Measurements from ENCODE around the gene AK8. TPM values are rescaled to one million over a fixed set of nuclear protein-coding genes. Genes with fewer than 3 reads are reported as not detected.

The AK8 gene
- total and polyA plus RNA-seq, 9 of the 15 experiments (the other 6 are each of a cell fraction or from before 2014, with no cell fraction given), result 0.06 to 0.37 TPM; not detected in 7

- TF ChIP-seq FOXJ2 (tag; IDR thresholded peaks at IDR 0.05) (no peak), ATF6 (CRISPR knock-in tag; IDR thresholded peaks at IDR 0.05) (no peak), ATF4 (CRISPR knock-in tag; IDR thresholded peaks at IDR 0.05) (0 out of 2 replicates have a peak, but pooled peaks have one; percentile 8), ZNF589 (CRISPR knock-in tag; IDR thresholded peaks at IDR 0.05; ENCODE audit: low read depth) (peak; percentile 80), NR0B1 (IDR thresholded peaks at IDR 0.05; ENCODE audit: partially characterized antibody) (no peak), ZNF584 (CRISPR knock-in tag; IDR thresholded peaks at IDR 0.05; ENCODE audit: low read depth) (peak; percentile 81; the same call in 1 of the 2 replicates), ETV6 (IDR thresholded peaks at IDR 0.05; ENCODE audit: borderline replicate concordance in 1 of 2, low read depth in 2 of 2, low read length in 1 of 2) (no peak), ETV6 (CRISPR knock-in tag; IDR thresholded peaks at IDR 0.05; ENCODE audit: borderline replicate concordance) (no peak), SOX6 (IDR thresholded peaks at IDR 0.05) (peak; percentile 92), KAT7 (CRISPR knock-in tag; IDR thresholded peaks at IDR 0.05; ENCODE audit: borderline replicate concordance) (no peak), E2F8 (IDR thresholded peaks at IDR 0.05; ENCODE audit: low read depth, partially characterized antibody) (peak; percentile 50), IFI16 (CRISPR knock-in tag; IDR thresholded peaks at IDR 0.05) (no peak), ZKSCAN8 (CRISPR knock-in tag; IDR thresholded peaks at IDR 0.05) (no peak), GMEB1 (CRISPR knock-in tag; IDR thresholded peaks at IDR 0.05) (no peak), ZNF277 (CRISPR knock-in tag; IDR thresholded peaks at IDR 0.05; ENCODE audit: borderline replicate concordance) (no peak)
Observed at GRCh38 chr9:132798817-132799790, 79.0 kb downstream of the AK8 start (continued).

All from K562 (cell line).